SK-N-SH (cell line): ENCODE data around the gene RASGEF1B.

Source experiments
- CTCF ChIP-seq: fragments of 200-600 bp; sonication (generic); IDR thresholded peaks from 2 replicates; pipeline ENCODE4 v1.6.1; 2017; ENCODE audit warnings: antibody characterized with exemption, mild to moderate bottlenecking, moderate library complexity
- FOXJ3 ChIP-seq: sonication (generic); formaldehyde crosslinking; IDR thresholded peaks from 2 replicates; pipeline ENCODE4 v1.5.1; 2020; ENCODE audit warnings: mild to moderate bottlenecking, missing genetic modification reagents
- IRF3 ChIP-seq: fragments of 150-350 bp; IDR thresholded peaks from 2 replicates; pipeline ENCODE4 v1.6.1; 2016; ENCODE audit warnings: mild to moderate bottlenecking, low read depth, low read length
- JUND ChIP-seq: IDR thresholded peaks from 2 replicates; pipeline ENCODE4 v1.4.0; 2012
- MAX ChIP-seq: IDR thresholded peaks from 2 replicates; pipeline ENCODE4 v1.4.0; 2012; ENCODE audit warnings: low read depth
- POLR2AphosphoS5 ChIP-seq: IDR thresholded peaks from 2 replicates; pipeline ENCODE4 v1.6.1; 2012; ENCODE audit warnings: low read depth, low read length
- SIN3A ChIP-seq: IDR thresholded peaks from 2 replicates; pipeline ENCODE4 v1.6.1; 2012; ENCODE audit warnings: low read depth, mild to moderate bottlenecking, low read length, moderate library complexity, borderline replicate concordance

- TF ChIP-seq IRF3 (no peak), MAX (no peak), JUND (no peak), POLR2AphosphoS5 (no peak), CTCF (no peak), SIN3A (no peak), FOXJ3 (CRISPR knock-in tag) (no peak)
These were observed 14.8 kb upstream of the RASGEF1B start for GRCh38 chr4:81486502-81486901.
